DND-41 (cell line): ENCODE data around the gene ZNF330.

ENCODE experiments used
- ATAC-seq: fragments of 200-7000 bp; cut with Tn5 transposase; 3 replicates; pipeline ENCODE4 v1.9.1; 2021; ENCODE audit warnings: low read depth; ENCODE audit not compliant: insufficient read depth
- DNase-seq: peaks from one replicate; pipeline ENCODE4 v3.0.0-alpha.2; 2020
- H2AFZ ChIP-seq: 2 replicates; pipeline ENCODE4 v1.6.0; 2012; ENCODE audit warnings: low read depth, low read length
- H3K27ac ChIP-seq: 2 replicates; pipeline ENCODE4 v1.5.1; 2012; ENCODE audit warnings: low read length, inconsistent platforms
- H3K27me3 ChIP-seq: fragments of 200-600 bp; sonication (generic); 2 replicates; pipeline ENCODE4 v1.6.0; 2012; ENCODE audit warnings: low read length, mild to moderate bottlenecking, inconsistent platforms; ENCODE audit not compliant: insufficient read depth, poor library complexity
- H3K36me3 ChIP-seq: 2 replicates; pipeline ENCODE4 v1.5.1; 2012; ENCODE audit warnings: low read length, inconsistent platforms; ENCODE audit not compliant: insufficient read depth
- H3K4me1 ChIP-seq: 2 replicates; pipeline ENCODE4 v1.5.1; 2012; ENCODE audit warnings: mild to moderate bottlenecking, low read length; ENCODE audit not compliant: insufficient read depth
- H3K4me2 ChIP-seq: 2 replicates; pipeline ENCODE4 v1.6.0; 2012; ENCODE audit warnings: mild to moderate bottlenecking, moderate library complexity, low read length, inconsistent platforms; ENCODE audit not compliant: insufficient read depth
- H3K4me3 ChIP-seq, 2 experiments: fragments of 200-600 bp in 1 of 2; shearing (Covaris generic) in 1 of 2; 2 replicates each; pipeline ENCODE4 v1.5.1; 2012 to 2016; ENCODE audit warnings: inconsistent platforms in 2 of 2, low read length in 2 of 2, mild to moderate bottlenecking in 2 of 2, low read depth in 1 of 2, moderate library complexity in 1 of 2
- H3K79me2 ChIP-seq: 2 replicates; pipeline ENCODE4 v1.6.0; 2012; ENCODE audit warnings: low read length, inconsistent platforms; ENCODE audit not compliant: insufficient read depth
- H3K9ac ChIP-seq: 2 replicates; pipeline ENCODE4 v1.6.0; 2012; ENCODE audit warnings: low read depth, mild to moderate bottlenecking, inconsistent platforms, low read length, moderate library complexity
- H3K9me3 ChIP-seq: 2 replicates; pipeline ENCODE4 v1.5.1; 2012; ENCODE audit warnings: low read length, moderate library complexity, mild to moderate bottlenecking, inconsistent platforms; ENCODE audit not compliant: insufficient read depth, severe bottlenecking
- H4K20me1 ChIP-seq: 2 replicates; pipeline ENCODE4 v1.6.0; 2012; ENCODE audit warnings: low read length; ENCODE audit not compliant: insufficient read depth
- EZH2 ChIP-seq: IDR thresholded peaks from 3 replicates; pipeline ENCODE4 v1.6.1; 2012; ENCODE audit warnings: borderline replicate concordance, low read depth, mild to moderate bottlenecking, moderate library complexity, low read length, inconsistent platforms; ENCODE audit not compliant: severe bottlenecking
- TF ChIP-seq, protein P1 (sequence below): IDR thresholded peaks from 2 replicates; pipeline ENCODE4 v1.5.1; 2012; ENCODE audit warnings: borderline replicate concordance, low read length, moderate library complexity, mild to moderate bottlenecking; ENCODE audit not compliant: poor library complexity, severe bottlenecking; ENCODE audit errors: extremely low read depth

Gene ZNF330

DNA sequence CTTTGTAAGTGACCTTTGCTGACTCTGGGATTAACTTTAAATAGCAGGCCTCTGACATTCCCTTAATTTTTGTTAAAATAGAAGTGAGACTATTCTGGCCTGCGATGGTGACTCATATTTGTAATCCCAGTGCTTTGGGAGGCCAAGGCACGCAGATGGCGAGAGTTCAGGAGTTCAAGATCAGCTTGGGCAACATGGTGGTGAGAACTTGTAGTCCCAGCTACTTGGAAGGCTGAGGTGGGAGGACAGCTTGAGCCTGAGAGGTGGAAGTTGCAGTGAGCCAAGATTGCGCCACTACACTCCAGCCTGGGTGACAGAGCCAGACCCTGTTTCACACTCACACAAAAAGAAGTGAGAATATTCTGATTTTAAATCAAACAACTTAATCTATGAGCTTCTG is 27.3 kb downstream of the ZNF330 start:
- H3K4me1 ChIP-seq = no peaks in the 10 kb centered on the region
- H3K4me2 ChIP-seq = no peak overlapping the region
- TF ChIP-seq EZH2 = no peak
- TF ChIP-seq, protein P1, sequence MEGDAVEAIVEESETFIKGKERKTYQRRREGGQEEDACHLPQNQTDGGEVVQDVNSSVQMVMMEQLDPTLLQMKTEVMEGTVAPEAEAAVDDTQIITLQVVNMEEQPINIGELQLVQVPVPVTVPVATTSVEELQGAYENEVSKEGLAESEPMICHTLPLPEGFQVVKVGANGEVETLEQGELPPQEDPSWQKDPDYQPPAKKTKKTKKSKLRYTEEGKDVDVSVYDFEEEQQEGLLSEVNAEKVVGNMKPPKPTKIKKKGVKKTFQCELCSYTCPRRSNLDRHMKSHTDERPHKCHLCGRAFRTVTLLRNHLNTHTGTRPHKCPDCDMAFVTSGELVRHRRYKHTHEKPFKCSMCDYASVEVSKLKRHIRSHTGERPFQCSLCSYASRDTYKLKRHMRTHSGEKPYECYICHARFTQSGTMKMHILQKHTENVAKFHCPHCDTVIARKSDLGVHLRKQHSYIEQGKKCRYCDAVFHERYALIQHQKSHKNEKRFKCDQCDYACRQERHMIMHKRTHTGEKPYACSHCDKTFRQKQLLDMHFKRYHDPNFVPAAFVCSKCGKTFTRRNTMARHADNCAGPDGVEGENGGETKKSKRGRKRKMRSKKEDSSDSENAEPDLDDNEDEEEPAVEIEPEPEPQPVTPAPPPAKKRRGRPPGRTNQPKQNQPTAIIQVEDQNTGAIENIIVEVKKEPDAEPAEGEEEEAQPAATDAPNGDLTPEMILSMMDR = no peak
- DNase-seq = no peak
- no peaks in the 10 kb centered on the region for H3K9me3 ChIP-seq
- H2AFZ ChIP-seq = no peak overlapping the region
- no peaks in the 10 kb centered on the region for H3K27me3 ChIP-seq
- no peaks in the 10 kb centered on the region for H3K36me3 ChIP-seq
- no peak overlapping the region for H3K9ac ChIP-seq
- H3K4me3 ChIP-seq = no peak overlapping the region
- H4K20me1 ChIP-seq = no peaks in the 10 kb centered on the region
- H3K79me2 ChIP-seq = no peaks in the 10 kb centered on the region
- no peak overlapping the region for H3K27ac ChIP-seq
- no peak for ATAC-seq

DNA sequence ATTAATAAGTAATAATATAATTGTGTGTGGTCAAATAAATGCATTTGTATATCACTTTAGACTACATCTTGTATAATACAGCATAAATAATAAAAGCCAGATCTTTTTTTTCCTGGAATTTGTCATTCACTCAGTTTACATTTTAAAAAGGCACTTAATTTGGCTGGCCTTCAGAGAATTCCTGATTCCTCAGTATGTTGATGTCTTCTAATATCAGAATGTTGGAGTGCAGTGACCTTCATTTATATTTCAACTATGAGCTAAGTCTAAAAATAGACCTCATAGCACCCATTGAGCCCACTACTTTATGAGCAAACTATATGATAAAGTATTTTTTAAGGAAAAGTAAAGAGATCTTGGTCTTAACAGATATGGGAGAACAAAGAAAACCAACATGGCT is 27.8 kb downstream of the ZNF330 start:
- no peak overlapping the region for H2AFZ ChIP-seq
- no peaks in the 10 kb centered on the region for H3K27me3 ChIP-seq
- no peaks in the 10 kb centered on the region for H3K9me3 ChIP-seq
- H4K20me1 ChIP-seq = no peaks in the 10 kb centered on the region
- no peak overlapping the region for H3K4me2 ChIP-seq
- H3K4me1 ChIP-seq = no peaks in the 10 kb centered on the region
- H3K4me3 ChIP-seq = no peak overlapping the region
- H3K27ac ChIP-seq = no peak overlapping the region
- H3K9ac ChIP-seq = no peak overlapping the region
- no peak for TF ChIP-seq EZH2
- TF ChIP-seq, protein P1 = no peak
- no peaks in the 10 kb centered on the region for H3K36me3 ChIP-seq
- ATAC-seq (no peak), DNase-seq (no peak)
- H3K79me2 ChIP-seq = no peaks in the 10 kb centered on the region

DNA sequence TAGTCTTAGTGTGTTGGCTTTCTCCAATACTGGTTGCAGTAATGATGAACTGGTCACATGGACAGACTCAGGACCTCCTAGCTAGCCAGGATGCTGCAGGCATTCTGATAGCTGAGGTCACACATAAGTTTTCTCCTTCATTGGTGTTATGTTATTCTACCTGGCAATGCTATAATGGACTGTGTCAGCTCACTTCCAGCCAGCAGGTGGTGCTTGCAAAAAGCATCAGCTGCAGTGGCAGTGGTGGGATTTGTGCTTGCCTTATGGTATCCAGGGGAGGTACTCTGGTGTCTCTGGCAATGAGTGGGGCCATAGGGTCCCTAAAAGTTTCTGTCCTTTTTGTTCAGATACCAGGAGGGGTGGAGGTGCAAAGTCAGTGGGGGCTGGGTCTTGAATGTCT is 33.6 kb downstream of the ZNF330 start:
- Histone ChIP-seq H3K9ac (no peak overlapping the region), H3K27me3 (no peaks in the 10 kb centered on the region), H3K27ac (no peak overlapping the region), H4K20me1 (no peaks in the 10 kb centered on the region), H2AFZ (no peak overlapping the region), H3K4me3 (no peak overlapping the region), H3K9me3 (no peaks in the 10 kb centered on the region), H3K4me2 (no peak overlapping the region), H3K79me2 (no peaks in the 10 kb centered on the region), H3K4me1 (no peaks in the 10 kb centered on the region), H3K36me3 (no peaks in the 10 kb centered on the region)
- DNase-seq (no peak), ATAC-seq (no peak)
- TF ChIP-seq, protein P1 = peak; percentile 31
- TF ChIP-seq EZH2 = no peak

DNA sequence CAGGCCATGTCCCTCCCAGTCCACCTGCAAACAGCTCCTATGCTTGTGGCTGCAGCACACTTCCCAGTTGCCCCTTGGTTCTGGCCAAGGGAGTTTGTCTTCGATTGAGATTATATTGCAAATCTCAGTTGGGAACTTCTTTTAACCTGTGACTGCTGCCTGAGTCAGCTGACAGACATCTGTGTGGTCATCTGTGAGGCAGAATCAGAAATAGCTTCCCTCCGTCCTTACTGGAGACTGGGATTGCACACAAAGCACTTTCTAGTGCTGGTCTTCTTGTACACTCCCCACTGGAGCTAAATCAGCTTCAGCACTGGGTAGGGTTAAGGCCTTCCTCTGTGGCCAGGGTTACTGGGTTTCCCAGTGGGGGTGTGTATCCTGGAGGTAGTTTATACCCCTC is 34.3 kb downstream of the ZNF330 start:
- H3K36me3 ChIP-seq = no peaks in the 10 kb centered on the region
- H3K9me3 ChIP-seq = no peaks in the 10 kb centered on the region
- H3K27ac ChIP-seq = no peak overlapping the region
- no peaks in the 10 kb centered on the region for H3K27me3 ChIP-seq
- H3K4me2 ChIP-seq = no peak overlapping the region
- ATAC-seq (no peak), DNase-seq (no peak)
- H3K79me2 ChIP-seq = no peaks in the 10 kb centered on the region
- no peaks in the 10 kb centered on the region for H3K4me1 ChIP-seq
- H3K9ac ChIP-seq = no peak overlapping the region
- no peak overlapping the region for H3K4me3 ChIP-seq
- no peak for TF ChIP-seq EZH2
- TF ChIP-seq, protein P1 = no peak
- H4K20me1 ChIP-seq = no peaks in the 10 kb centered on the region
- H2AFZ ChIP-seq = no peak overlapping the region
